ENCODE measurements around the gene TMPRSS6. TPM values are rescaled to one million over a fixed set of nuclear protein-coding genes. Genes with fewer than 3 reads are reported as not detected.

TMPRSS6 gene
- total RNA-seq, 1 experiment from 2014 or later: not detected

- no peak for DNase-seq (ENCODE audit: unreplicated experiment)
- intact Hi-C loops (cut with micrococcal nuclease): no loop called here
- Mint-ChIP-seq H3K4me3 (ENCODE audit: unreplicated experiment) (no peak overlapping the region), H3K4me1 (ENCODE audit: insufficient read depth, unreplicated experiment) (peaks cover 15% of the 10 kb centered on the region), H3K9me3 (ENCODE audit: unreplicated experiment) (no peaks in the 10 kb centered on the region), H3K36me3 (ENCODE audit: insufficient read depth, unreplicated experiment) (peaks cover 39% of the 10 kb centered on the region), H3K27me3 (ENCODE audit: insufficient read depth, unreplicated experiment) (no peaks in the 10 kb centered on the region), H3K27ac (ENCODE audit: low read depth, unreplicated experiment) (peak overlapping the region; percentile 61)
- TF ChIP-seq CTCF (IDR thresholded peaks at IDR 0.05; ENCODE audit: unreplicated experiment): no peak
- ChIA-PET POLR2A (no interaction called here), CTCF (interaction anchor here (1.1 to 1.2 kb wide), 2 partner anchors 18 to 170 kb away, joined by 4 read pairs; no protein-coding TSS in a partner anchor)
- no TSS peak for BruUV-seq (replicated peaks)
Observed at GRCh38 chr22:37025500-37026070, 83.9 kb downstream of the TMPRSS6 start.

GRCh38 chr22:37024339-37025157 lies 85.0 kb downstream of the TMPRSS6 start:
- CTCF ChIA-PET: interaction anchor here (1.1 kb wide), 1 partner anchor 19 kb away, joined by 4 read pairs; no protein-coding TSS in a partner anchor
- Mint-ChIP-seq H3K27ac (ENCODE audit: low read depth, unreplicated experiment) (peak overlapping the region; percentile 61), H3K4me1 (ENCODE audit: insufficient read depth, unreplicated experiment) (peaks cover 15% of the 10 kb centered on the region), H3K4me3 (ENCODE audit: unreplicated experiment) (no peak overlapping the region), H3K36me3 (ENCODE audit: insufficient read depth, unreplicated experiment) (peaks cover 32% of the 10 kb centered on the region), H3K9me3 (ENCODE audit: unreplicated experiment) (no peaks in the 10 kb centered on the region), H3K27me3 (ENCODE audit: insufficient read depth, unreplicated experiment) (no peaks in the 10 kb centered on the region)
- TF ChIP-seq CTCF (IDR thresholded peaks at IDR 0.05; ENCODE audit: unreplicated experiment): no peak
- POLR2A ChIA-PET: no interaction called here
- intact Hi-C loops (cut with micrococcal nuclease): no loop called here
- no TSS peak for BruUV-seq (replicated peaks)
- DNase-seq (ENCODE audit: unreplicated experiment): no peak

GRCh38 chr22:37023743-37024338 lies 85.7 kb downstream of the TMPRSS6 start:
- no TSS peak for BruUV-seq (replicated peaks)
- Mint-ChIP-seq H3K27ac (ENCODE audit: low read depth, unreplicated experiment) (no peak overlapping the region), H3K9me3 (ENCODE audit: unreplicated experiment) (no peaks in the 10 kb centered on the region), H3K36me3 (ENCODE audit: insufficient read depth, unreplicated experiment) (peaks cover 27% of the 10 kb centered on the region), H3K4me3 (ENCODE audit: unreplicated experiment) (no peak overlapping the region), H3K27me3 (ENCODE audit: insufficient read depth, unreplicated experiment) (no peaks in the 10 kb centered on the region), H3K4me1 (ENCODE audit: insufficient read depth, unreplicated experiment) (peaks cover 15% of the 10 kb centered on the region)
- DNase-seq (ENCODE audit: unreplicated experiment): no peak
- ChIA-PET POLR2A (interaction anchor here (5.6 kb wide), 1 partner anchor 7 kb away, joined by 95 read pairs; no protein-coding TSS in a partner anchor), CTCF (interaction anchor here (0.6 kb wide), 1 partner anchor 17 kb away, joined by 3 read pairs; no protein-coding TSS in a partner anchor)
- intact Hi-C loops (cut with micrococcal nuclease): no loop called here
- TF ChIP-seq CTCF (IDR thresholded peaks at IDR 0.05; ENCODE audit: unreplicated experiment): no peak

Measured in MCF 10A (cell line).